WTC11 (cell line): Measurements from ENCODE around the gene MVP. TPM values are rescaled to one million over a fixed set of nuclear protein-coding genes. Genes with fewer than 3 reads are reported as not detected.

ENCODE experiments used
- ATAC-seq: fragments of 200-7000 bp; cut with Tn5 transposase; 2 replicates; pipeline ENCODE4 v1.10.0; 2021; ENCODE audit warnings: mild to moderate bottlenecking, moderate library complexity
- CTCF ChIA-PET: fragments of 300-600 bp; sonication (Branson Sonifier 250); formaldehyde crosslinking; loops from one replicate; lab custom pipeline; 2021; ENCODE audit warnings: antibody characterized with exemption; lab: Charles Lee
- POLR2A ChIA-PET: fragments of 350-600 bp; sonication (Branson Sonifier 250); formaldehyde crosslinking; loops from one replicate; lab custom pipeline; 2021; ENCODE audit warnings: antibody characterized with exemption; lab: Charles Lee
- DNase-seq: peaks from one replicate; pipeline ENCODE4 v3.0.0; 2021; ENCODE audit warnings: low spot score
- H3K27ac Mint-ChIP-seq: 2 replicates; pipeline ENCODE4 v1.8.0; 2021; ENCODE audit warnings: mixed read lengths
- H3K27me3 Mint-ChIP-seq: 2 replicates; pipeline ENCODE4 v1.8.0; 2021; ENCODE audit warnings: low read depth, mild to moderate bottlenecking, moderate library complexity, mixed read lengths
- H3K36me3 Mint-ChIP-seq: 2 replicates; pipeline ENCODE4 v1.8.0; 2021; ENCODE audit warnings: mixed read lengths
- H3K4me1 Mint-ChIP-seq: 2 replicates; pipeline ENCODE4 v1.8.0; 2022; ENCODE audit warnings: mixed read lengths
- H3K4me3 Mint-ChIP-seq: 2 replicates; pipeline ENCODE4 v1.8.0; 2021; ENCODE audit warnings: mild to moderate bottlenecking, moderate library complexity, mixed read lengths
- H3K9me3 Mint-ChIP-seq: 2 replicates; pipeline ENCODE4 v1.8.0; 2021; ENCODE audit warnings: mixed read lengths
- CREB1 ChIP-seq: sonication (generic); formaldehyde crosslinking; IDR thresholded peaks from 2 replicates; pipeline ENCODE4 v1.8.0; 2023; ENCODE audit warnings: mild to moderate bottlenecking, missing genetic modification reagents
- EMX1 ChIP-seq: fragments of 250-450 bp; sonication (Bioruptor Pico); IDR thresholded peaks from 2 replicates; pipeline ENCODE4 v1.8.0; 2021; ENCODE audit warnings: mild to moderate bottlenecking
- FOXP1 ChIP-seq: sonication (generic); formaldehyde crosslinking; IDR thresholded peaks from 2 replicates; pipeline ENCODE4 v1.8.0; 2022; ENCODE audit warnings: missing genetic modification reagents, mild to moderate bottlenecking, moderate library complexity, borderline replicate concordance
- GRHL2 ChIP-seq: fragments of 250-450 bp; sonication (Bioruptor Pico); IDR thresholded peaks from 2 replicates; pipeline ENCODE4 v1.8.0; 2022; ENCODE audit warnings: mild to moderate bottlenecking, moderate library complexity; ENCODE audit not compliant: insufficient replicate concordance, severe bottlenecking
- IRF2 ChIP-seq: sonication (generic); formaldehyde crosslinking; IDR thresholded peaks from 2 replicates; pipeline ENCODE4 v1.8.0; 2022; ENCODE audit warnings: low read depth, missing genetic modification reagents, borderline replicate concordance
- JUN ChIP-seq: sonication (generic); formaldehyde crosslinking; IDR thresholded peaks from 2 replicates; pipeline ENCODE4 v1.8.0; 2023; ENCODE audit warnings: mild to moderate bottlenecking, missing genetic modification reagents
- MXD4 ChIP-seq: fragments of 250-450 bp; sonication (Bioruptor Pico); IDR thresholded peaks from 2 replicates; pipeline ENCODE4 v1.8.0; 2021; ENCODE audit warnings: mild to moderate bottlenecking, moderate library complexity, borderline replicate concordance
- NFE2L1 ChIP-seq: sonication (generic); formaldehyde crosslinking; IDR thresholded peaks from 2 replicates; pipeline ENCODE4 v1.8.1; 2023; ENCODE audit warnings: missing genetic modification reagents
- RORB ChIP-seq: fragments of 250-450 bp; sonication (Bioruptor Pico); IDR thresholded peaks from 2 replicates; pipeline ENCODE4 v1.9.0; 2021; ENCODE audit warnings: mild to moderate bottlenecking
- TEAD4 ChIP-seq: sonication (generic); formaldehyde crosslinking; IDR thresholded peaks from 2 replicates; pipeline ENCODE4 v1.8.0; 2022; ENCODE audit warnings: mild to moderate bottlenecking, missing genetic modification reagents
- ZNF232 ChIP-seq: sonication (generic); formaldehyde crosslinking; IDR thresholded peaks from 2 replicates; pipeline ENCODE4 v1.8.0; 2022; ENCODE audit warnings: mild to moderate bottlenecking, missing genetic modification reagents
- ZNF396 ChIP-seq: fragments of 250-450 bp; sonication (Bioruptor Pico); IDR thresholded peaks from 2 replicates; pipeline ENCODE4 v1.8.0; 2021; ENCODE audit warnings: mild to moderate bottlenecking, moderate library complexity, borderline replicate concordance
- ZNF416 ChIP-seq: fragments of 250-450 bp; sonication (Bioruptor Pico); IDR thresholded peaks from 2 replicates; pipeline ENCODE4 v1.9.0; 2021; ENCODE audit warnings: mild to moderate bottlenecking, inconsistent platforms
- ZNF423 ChIP-seq: fragments of 250-450 bp; sonication (Bioruptor Pico); IDR thresholded peaks from 2 replicates; pipeline ENCODE4 v2.1.2; 2022; ENCODE audit warnings: mild to moderate bottlenecking, moderate library complexity
- total RNA-seq: library from RNA; stranded (reverse); gene quantifications from 3 replicates; pipeline ENCODE4 v1.2.3, GENCODE V29; 2021
- TF ChIP-seq, protein P1 (sequence below): fragments of 250-450 bp; sonication (Bioruptor Pico); IDR thresholded peaks from 2 replicates; pipeline ENCODE4 v2.1.2; 2022; ENCODE audit warnings: mild to moderate bottlenecking, moderate library complexity
- TF ChIP-seq, protein P2 (sequence below): sonication (generic); formaldehyde crosslinking; IDR thresholded peaks from 2 replicates; pipeline ENCODE4 v1.8.0; 2022; ENCODE audit warnings: mild to moderate bottlenecking, missing genetic modification reagents
- TF ChIP-seq, protein P3 (sequence below): sonication (generic); formaldehyde crosslinking; IDR thresholded peaks from 2 replicates; pipeline ENCODE4 v1.8.1; 2022; ENCODE audit warnings: missing genetic modification reagents, borderline replicate concordance
- TF ChIP-seq, protein P4 (sequence below): sonication (generic); formaldehyde crosslinking; IDR thresholded peaks from 2 replicates; pipeline ENCODE4 v1.8.1; 2023; ENCODE audit warnings: mild to moderate bottlenecking, moderate library complexity, missing genetic modification reagents
- TF ChIP-seq, protein P5 (sequence below): sonication (generic); formaldehyde crosslinking; IDR thresholded peaks from 2 replicates; pipeline ENCODE4 v1.8.0; 2023; ENCODE audit warnings: mild to moderate bottlenecking, missing genetic modification reagents
- TF ChIP-seq, protein P6 (sequence below): sonication (generic); formaldehyde crosslinking; IDR thresholded peaks from 2 replicates; pipeline ENCODE4 v1.8.1; 2022; ENCODE audit warnings: mild to moderate bottlenecking, missing genetic modification reagents, moderate library complexity, borderline replicate concordance

Gene MVP
- total RNA-seq, 1 experiment from 2014 or later: 10.8 TPM

DNA sequence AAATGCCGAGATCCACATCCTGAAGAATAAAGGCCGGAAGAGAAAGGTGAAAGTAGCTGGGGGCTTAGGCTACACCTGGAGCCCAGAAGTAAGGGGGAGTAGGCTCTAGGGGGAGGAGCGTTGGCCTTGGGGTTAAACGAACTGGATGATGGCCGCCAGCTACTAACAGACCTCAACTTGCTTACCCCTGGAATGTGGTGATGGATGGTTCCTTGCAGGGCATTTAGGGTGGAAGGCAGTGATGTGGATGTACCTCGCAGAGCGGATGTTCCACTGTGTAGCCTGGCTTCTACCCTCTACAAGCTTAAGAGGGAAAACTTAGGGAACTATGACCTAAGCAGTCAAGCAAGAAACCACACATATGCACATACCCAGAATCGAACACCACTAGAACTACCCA, 16.2 kb upstream of the MVP start:
- TF ChIP-seq ZNF423: no peak
- no peak for TF ChIP-seq NFE2L1 (CRISPR knock-in tag)
- TF ChIP-seq, protein P1, sequence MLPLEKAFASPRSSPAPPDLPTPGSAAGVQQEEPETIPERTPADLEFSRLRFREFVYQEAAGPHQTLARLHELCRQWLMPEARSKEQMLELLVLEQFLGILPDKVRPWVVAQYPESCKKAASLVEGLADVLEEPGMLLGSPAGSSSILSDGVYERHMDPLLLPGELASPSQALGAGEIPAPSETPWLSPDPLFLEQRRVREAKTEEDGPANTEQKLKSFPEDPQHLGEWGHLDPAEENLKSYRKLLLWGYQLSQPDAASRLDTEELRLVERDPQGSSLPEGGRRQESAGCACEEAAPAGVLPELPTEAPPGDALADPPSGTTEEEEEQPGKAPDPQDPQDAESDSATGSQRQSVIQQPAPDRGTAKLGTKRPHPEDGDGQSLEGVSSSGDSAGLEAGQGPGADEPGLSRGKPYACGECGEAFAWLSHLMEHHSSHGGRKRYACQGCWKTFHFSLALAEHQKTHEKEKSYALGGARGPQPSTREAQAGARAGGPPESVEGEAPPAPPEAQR (CRISPR knock-in tag): no peak
- TF ChIP-seq JUN (CRISPR knock-in tag): no peak
- no peak for TF ChIP-seq CREB1
- TF ChIP-seq FOXP1 (CRISPR knock-in tag): no peak
- TF ChIP-seq, protein P2, sequence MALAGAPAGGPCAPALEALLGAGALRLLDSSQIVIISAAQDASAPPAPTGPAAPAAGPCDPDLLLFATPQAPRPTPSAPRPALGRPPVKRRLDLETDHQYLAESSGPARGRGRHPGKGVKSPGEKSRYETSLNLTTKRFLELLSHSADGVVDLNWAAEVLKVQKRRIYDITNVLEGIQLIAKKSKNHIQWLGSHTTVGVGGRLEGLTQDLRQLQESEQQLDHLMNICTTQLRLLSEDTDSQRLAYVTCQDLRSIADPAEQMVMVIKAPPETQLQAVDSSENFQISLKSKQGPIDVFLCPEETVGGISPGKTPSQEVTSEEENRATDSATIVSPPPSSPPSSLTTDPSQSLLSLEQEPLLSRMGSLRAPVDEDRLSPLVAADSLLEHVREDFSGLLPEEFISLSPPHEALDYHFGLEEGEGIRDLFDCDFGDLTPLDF (CRISPR knock-in tag): no peak
- no peak for TF ChIP-seq EMX1 (CRISPR knock-in tag)
- TF ChIP-seq, protein P3, sequence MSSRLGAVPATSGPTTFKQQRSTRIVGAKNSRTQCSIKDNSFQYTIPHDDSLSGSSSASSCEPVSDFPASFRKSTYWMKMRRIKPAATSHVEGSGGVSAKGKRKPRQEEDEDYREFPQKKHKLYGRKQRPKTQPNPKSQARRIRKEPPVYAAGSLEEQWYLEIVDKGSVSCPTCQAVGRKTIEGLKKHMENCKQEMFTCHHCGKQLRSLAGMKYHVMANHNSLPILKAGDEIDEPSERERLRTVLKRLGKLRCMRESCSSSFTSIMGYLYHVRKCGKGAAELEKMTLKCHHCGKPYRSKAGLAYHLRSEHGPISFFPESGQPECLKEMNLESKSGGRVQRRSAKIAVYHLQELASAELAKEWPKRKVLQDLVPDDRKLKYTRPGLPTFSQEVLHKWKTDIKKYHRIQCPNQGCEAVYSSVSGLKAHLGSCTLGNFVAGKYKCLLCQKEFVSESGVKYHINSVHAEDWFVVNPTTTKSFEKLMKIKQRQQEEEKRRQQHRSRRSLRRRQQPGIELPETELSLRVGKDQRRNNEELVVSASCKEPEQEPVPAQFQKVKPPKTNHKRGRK (CRISPR knock-in tag): no peak
- no peak for TF ChIP-seq MXD4
- TF ChIP-seq IRF2 (CRISPR knock-in tag): no peak
- TF ChIP-seq ZNF396 (CRISPR knock-in tag): no peak
- no peak for TF ChIP-seq ZNF416
- TF ChIP-seq ZNF232: no peak
- no peak for TF ChIP-seq RORB (CRISPR knock-in tag)
- TF ChIP-seq TEAD4: no peak
- no peak for TF ChIP-seq GRHL2 (CRISPR knock-in tag)
- TF ChIP-seq, protein P4, sequence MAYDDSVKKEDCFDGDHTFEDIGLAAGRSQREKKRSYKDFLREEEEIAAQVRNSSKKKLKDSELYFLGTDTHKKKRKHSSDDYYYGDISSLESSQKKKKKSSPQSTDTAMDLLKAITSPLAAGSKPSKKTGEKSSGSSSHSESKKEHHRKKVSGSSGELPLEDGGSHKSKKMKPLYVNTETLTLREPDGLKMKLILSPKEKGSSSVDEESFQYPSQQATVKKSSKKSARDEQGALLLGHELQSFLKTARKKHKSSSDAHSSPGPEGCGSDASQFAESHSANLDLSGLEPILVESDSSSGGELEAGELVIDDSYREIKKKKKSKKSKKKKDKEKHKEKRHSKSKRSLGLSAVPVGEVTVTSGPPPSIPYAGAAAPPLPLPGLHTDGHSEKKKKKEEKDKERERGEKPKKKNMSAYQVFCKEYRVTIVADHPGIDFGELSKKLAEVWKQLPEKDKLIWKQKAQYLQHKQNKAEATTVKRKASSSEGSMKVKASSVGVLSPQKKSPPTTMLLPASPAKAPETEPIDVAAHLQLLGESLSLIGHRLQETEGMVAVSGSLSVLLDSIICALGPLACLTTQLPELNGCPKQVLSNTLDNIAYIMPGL: no peak
- TF ChIP-seq, all 79 proteins: peak for 0
- H3K36me3 Mint-ChIP-seq: peaks cover 40% of the 10 kb centered on the region
- H3K4me3 Mint-ChIP-seq: peak overlapping the region; percentile 99
- H3K9me3 Mint-ChIP-seq: no peaks in the 10 kb centered on the region
- ATAC-seq (no peak), DNase-seq (no peak)
- POLR2A ChIA-PET: interaction anchor here (1.1 to 1.7 kb wide), 2 partner anchors 12 to 124 kb away, joined by 6 to 10 read pairs; partner anchors contain the start of gene PAGR1
- CTCF ChIA-PET: interaction anchor here (0.5 to 2.8 kb wide), 10 partner anchors 11 to 229 kb away, joined by 3 to 12 read pairs (median 7); partner anchors contain the start of genes PAGR1, SEZ6L2 and TLCD3B
- H3K27ac Mint-ChIP-seq: peak overlapping the region; percentile 97
- peaks cover 33% of the 10 kb centered on the region for H3K4me1 Mint-ChIP-seq
- H3K27me3 Mint-ChIP-seq: no peaks in the 10 kb centered on the region

DNA sequence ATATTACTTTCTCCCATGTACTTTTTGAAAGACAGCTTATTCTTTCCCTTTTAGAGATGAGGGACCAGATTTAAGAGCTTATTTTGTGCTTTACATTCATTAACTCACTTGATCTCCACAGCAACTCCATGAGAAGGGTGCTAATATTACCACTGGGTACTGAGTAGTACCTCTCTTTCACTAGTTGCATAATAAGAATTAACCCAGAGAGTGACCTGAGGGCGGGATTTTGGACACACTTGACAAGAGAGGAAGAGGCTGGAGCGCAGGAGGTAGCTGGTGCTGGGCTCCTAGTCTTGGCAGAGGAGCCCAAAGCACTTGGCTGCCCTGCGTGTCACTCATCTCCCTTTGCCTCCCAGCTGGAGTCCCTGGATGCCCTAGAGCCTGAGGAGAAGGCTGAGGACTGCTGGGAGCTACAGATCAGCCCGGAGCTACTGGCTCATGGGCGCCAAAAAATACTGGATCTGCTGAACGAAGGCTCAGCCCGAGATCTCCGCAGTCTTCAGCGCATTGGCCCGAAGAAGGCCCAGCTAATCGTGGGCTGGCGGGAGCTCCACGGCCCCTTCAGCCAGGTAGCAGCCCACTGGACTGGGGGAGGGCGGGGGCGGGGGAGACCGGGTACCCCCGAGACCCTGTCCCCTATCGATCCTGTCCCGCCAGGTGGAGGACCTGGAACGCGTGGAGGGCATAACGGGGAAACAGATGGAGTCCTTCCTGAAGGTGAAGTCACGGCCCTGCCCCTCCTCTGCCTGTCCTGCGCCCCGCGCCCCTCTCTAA, 15.6 kb upstream of the MVP start:
- Mint-ChIP-seq H3K27ac (peak overlapping the region; percentile 100), H3K4me3 (peak overlapping the region; percentile 99), H3K4me1 (peaks cover 35% of the 10 kb centered on the region), H3K9me3 (no peaks in the 10 kb centered on the region), H3K27me3 (no peaks in the 10 kb centered on the region), H3K36me3 (peaks cover 36% of the 10 kb centered on the region)
- ChIA-PET POLR2A (interaction anchor here (0.6 to 1.7 kb wide), 4 partner anchors 9 to 125 kb away, joined by 3 to 10 read pairs (median 6); partner anchors contain the start of gene PAGR1), CTCF (interaction anchor here (0.5 to 2.8 kb wide), 13 partner anchors 10 to 228 kb away, joined by 3 to 12 read pairs (median 5); partner anchors contain the start of genes PAGR1, SEZ6L2 and TLCD3B)
- TF ChIP-seq, protein P5, sequence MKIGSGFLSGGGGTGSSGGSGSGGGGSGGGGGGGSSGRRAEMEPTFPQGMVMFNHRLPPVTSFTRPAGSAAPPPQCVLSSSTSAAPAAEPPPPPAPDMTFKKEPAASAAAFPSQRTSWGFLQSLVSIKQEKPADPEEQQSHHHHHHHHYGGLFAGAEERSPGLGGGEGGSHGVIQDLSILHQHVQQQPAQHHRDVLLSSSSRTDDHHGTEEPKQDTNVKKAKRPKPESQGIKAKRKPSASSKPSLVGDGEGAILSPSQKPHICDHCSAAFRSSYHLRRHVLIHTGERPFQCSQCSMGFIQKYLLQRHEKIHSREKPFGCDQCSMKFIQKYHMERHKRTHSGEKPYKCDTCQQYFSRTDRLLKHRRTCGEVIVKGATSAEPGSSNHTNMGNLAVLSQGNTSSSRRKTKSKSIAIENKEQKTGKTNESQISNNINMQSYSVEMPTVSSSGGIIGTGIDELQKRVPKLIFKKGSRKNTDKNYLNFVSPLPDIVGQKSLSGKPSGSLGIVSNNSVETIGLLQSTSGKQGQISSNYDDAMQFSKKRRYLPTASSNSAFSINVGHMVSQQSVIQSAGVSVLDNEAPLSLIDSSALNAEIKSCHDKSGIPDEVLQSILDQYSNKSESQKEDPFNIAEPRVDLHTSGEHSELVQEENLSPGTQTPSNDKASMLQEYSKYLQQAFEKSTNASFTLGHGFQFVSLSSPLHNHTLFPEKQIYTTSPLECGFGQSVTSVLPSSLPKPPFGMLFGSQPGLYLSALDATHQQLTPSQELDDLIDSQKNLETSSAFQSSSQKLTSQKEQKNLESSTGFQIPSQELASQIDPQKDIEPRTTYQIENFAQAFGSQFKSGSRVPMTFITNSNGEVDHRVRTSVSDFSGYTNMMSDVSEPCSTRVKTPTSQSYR (CRISPR knock-in tag): 0 out of 2 replicates have a peak, but pooled peaks have one; percentile 29
- TF ChIP-seq, protein P6, sequence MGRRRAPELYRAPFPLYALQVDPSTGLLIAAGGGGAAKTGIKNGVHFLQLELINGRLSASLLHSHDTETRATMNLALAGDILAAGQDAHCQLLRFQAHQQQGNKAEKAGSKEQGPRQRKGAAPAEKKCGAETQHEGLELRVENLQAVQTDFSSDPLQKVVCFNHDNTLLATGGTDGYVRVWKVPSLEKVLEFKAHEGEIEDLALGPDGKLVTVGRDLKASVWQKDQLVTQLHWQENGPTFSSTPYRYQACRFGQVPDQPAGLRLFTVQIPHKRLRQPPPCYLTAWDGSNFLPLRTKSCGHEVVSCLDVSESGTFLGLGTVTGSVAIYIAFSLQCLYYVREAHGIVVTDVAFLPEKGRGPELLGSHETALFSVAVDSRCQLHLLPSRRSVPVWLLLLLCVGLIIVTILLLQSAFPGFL: no peak
- DNase-seq (peak; percentile 31), ATAC-seq (peak; percentile 12)
